ENCODE data around the gene LDLRAD4.

GRCh38 chr18:13616525-13617035 lies 398.0 kb downstream of the LDLRAD4 start:
- TF ChIP-seq, protein P1, sequence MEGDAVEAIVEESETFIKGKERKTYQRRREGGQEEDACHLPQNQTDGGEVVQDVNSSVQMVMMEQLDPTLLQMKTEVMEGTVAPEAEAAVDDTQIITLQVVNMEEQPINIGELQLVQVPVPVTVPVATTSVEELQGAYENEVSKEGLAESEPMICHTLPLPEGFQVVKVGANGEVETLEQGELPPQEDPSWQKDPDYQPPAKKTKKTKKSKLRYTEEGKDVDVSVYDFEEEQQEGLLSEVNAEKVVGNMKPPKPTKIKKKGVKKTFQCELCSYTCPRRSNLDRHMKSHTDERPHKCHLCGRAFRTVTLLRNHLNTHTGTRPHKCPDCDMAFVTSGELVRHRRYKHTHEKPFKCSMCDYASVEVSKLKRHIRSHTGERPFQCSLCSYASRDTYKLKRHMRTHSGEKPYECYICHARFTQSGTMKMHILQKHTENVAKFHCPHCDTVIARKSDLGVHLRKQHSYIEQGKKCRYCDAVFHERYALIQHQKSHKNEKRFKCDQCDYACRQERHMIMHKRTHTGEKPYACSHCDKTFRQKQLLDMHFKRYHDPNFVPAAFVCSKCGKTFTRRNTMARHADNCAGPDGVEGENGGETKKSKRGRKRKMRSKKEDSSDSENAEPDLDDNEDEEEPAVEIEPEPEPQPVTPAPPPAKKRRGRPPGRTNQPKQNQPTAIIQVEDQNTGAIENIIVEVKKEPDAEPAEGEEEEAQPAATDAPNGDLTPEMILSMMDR (IDR thresholded peaks at IDR 0.05; ENCODE audit: insufficient read depth, low read length, poor library complexity, severe bottlenecking), result no peak
- TF ChIP-seq EZH2phosphoT487 (conservative IDR thresholded peaks at IDR 0.05; ENCODE audit: low read length), result no peak

All from SU-DHL-6 (cell line).